ENCODE data around the gene CSKMT. TPM values are rescaled to one million over a fixed set of nuclear protein-coding genes. Genes with fewer than 3 reads are reported as not detected.

CSKMT gene
- total RNA-seq, 1 donor from 2014 or later = 15.7 TPM

DNA sequence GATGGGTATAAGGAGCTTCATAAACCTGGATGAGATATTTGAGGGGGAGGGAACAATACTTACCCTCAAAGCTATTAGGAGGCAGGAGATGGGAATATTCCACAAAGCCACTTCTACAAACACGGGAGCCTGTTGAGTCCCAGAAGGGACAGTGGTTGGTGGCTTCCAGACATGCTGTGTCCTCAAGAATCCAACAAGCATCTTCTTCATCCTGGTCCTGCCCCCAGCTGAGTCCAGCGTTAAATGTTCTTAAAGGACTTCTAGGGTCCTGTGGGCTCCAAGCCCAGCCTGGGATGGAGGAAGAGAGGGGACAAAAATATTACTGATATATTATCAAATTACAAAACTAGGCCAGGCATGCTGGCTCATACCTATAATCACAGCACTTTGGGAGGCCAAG lies 2.3 kb downstream of the CSKMT start:
- no peak overlapping the region for H3K27ac Mint-ChIP-seq (ENCODE audit: unreplicated experiment)
- peak overlapping the region; percentile 96 for H3K4me3 Mint-ChIP-seq (ENCODE audit: unreplicated experiment)
- H3K9me3 Mint-ChIP-seq (ENCODE audit: unreplicated experiment) = peaks cover 13% of the 10 kb centered on the region
- H3K27me3 Mint-ChIP-seq (ENCODE audit: unreplicated experiment) = peaks cover 9% of the 10 kb centered on the region
- no peaks in the 10 kb centered on the region for H3K36me3 Mint-ChIP-seq (ENCODE audit: unreplicated experiment)
- no peak for DNase-seq
- peaks cover 13% of the 10 kb centered on the region for H3K4me1 Mint-ChIP-seq (ENCODE audit: low read depth, unreplicated experiment)
- TF ChIP-seq, protein P1, sequence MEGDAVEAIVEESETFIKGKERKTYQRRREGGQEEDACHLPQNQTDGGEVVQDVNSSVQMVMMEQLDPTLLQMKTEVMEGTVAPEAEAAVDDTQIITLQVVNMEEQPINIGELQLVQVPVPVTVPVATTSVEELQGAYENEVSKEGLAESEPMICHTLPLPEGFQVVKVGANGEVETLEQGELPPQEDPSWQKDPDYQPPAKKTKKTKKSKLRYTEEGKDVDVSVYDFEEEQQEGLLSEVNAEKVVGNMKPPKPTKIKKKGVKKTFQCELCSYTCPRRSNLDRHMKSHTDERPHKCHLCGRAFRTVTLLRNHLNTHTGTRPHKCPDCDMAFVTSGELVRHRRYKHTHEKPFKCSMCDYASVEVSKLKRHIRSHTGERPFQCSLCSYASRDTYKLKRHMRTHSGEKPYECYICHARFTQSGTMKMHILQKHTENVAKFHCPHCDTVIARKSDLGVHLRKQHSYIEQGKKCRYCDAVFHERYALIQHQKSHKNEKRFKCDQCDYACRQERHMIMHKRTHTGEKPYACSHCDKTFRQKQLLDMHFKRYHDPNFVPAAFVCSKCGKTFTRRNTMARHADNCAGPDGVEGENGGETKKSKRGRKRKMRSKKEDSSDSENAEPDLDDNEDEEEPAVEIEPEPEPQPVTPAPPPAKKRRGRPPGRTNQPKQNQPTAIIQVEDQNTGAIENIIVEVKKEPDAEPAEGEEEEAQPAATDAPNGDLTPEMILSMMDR (IDR thresholded peaks at IDR 0.05; ENCODE audit: partially characterized antibody, unreplicated experiment) = no peak

DNA sequence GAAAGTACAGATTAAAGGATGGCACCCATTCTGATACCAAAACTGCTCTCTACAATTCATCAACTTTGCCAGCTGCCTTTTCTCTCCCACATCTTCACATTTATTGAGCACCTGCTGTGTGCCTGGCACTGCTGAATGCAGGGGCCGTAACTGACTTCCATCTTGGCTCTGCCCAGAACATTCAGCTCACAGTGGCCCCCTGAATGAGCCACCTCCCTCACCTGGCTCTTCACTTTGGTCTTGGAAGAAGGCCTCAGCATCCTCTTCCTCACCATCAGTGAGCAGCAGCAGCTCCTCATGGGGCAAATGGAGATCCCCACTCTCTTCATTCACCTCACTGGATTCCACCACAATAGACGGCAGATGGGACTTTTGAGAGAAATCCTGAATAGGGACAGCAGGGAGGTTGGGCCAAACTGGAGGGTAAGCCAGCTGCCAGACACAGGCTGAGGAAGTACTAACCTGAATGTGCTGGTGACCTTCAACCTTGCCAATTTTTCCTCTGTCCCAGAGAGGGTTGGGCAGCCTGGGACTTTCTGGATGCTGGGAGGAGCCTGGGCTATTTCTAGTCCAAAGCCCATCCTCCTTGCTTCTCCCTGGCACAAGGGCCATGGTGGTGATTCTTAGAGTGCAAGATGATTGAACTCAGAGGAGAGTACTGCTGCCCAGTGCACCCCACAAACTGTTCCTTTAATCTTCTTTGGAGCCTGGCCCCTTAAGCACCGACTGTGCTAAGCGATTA lies 4.5 kb downstream of the CSKMT start:
- TF ChIP-seq, protein P1 (IDR thresholded peaks at IDR 0.05; ENCODE audit: partially characterized antibody, unreplicated experiment) = no peak
- Mint-ChIP-seq H3K9me3 (ENCODE audit: unreplicated experiment) (peaks cover 10% of the 10 kb centered on the region), H3K36me3 (ENCODE audit: unreplicated experiment) (no peaks in the 10 kb centered on the region), H3K27ac (ENCODE audit: unreplicated experiment) (peak overlapping the region; percentile 81), H3K27me3 (ENCODE audit: unreplicated experiment) (peaks cover 9% of the 10 kb centered on the region), H3K4me3 (ENCODE audit: unreplicated experiment) (peak overlapping the region; percentile 43), H3K4me1 (ENCODE audit: low read depth, unreplicated experiment) (peaks cover 13% of the 10 kb centered on the region)
- no peak for DNase-seq

DNA sequence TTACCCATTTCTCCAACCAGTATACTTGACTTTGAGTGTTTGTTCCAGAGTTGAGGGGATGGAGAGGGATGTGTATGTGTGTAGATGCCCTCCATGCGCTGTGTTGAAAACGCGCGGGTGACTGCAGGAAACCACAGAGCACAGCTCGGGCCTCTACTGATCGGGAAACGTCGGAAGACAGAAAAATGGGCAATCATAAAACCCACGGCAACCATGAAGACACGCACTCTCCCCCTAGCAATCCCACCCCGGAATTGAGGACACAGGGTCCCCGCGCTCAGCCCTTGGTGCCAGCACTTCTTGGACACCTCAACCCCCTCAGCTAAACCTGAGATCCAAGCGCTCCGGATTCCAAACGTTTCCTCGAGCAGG lies 6.1 kb downstream of the CSKMT start:
- Mint-ChIP-seq H3K27me3 (ENCODE audit: unreplicated experiment) (peaks cover 6% of the 10 kb centered on the region), H3K36me3 (ENCODE audit: unreplicated experiment) (no peaks in the 10 kb centered on the region), H3K27ac (ENCODE audit: unreplicated experiment) (peak overlapping the region; percentile 99), H3K4me3 (ENCODE audit: unreplicated experiment) (peak overlapping the region; percentile 97), H3K9me3 (ENCODE audit: unreplicated experiment) (peaks cover 4% of the 10 kb centered on the region), H3K4me1 (ENCODE audit: low read depth, unreplicated experiment) (peaks cover 13% of the 10 kb centered on the region)
- TF ChIP-seq, protein P1 (IDR thresholded peaks at IDR 0.05; ENCODE audit: partially characterized antibody, unreplicated experiment) = no peak
- DNase-seq = no peak

DNA sequence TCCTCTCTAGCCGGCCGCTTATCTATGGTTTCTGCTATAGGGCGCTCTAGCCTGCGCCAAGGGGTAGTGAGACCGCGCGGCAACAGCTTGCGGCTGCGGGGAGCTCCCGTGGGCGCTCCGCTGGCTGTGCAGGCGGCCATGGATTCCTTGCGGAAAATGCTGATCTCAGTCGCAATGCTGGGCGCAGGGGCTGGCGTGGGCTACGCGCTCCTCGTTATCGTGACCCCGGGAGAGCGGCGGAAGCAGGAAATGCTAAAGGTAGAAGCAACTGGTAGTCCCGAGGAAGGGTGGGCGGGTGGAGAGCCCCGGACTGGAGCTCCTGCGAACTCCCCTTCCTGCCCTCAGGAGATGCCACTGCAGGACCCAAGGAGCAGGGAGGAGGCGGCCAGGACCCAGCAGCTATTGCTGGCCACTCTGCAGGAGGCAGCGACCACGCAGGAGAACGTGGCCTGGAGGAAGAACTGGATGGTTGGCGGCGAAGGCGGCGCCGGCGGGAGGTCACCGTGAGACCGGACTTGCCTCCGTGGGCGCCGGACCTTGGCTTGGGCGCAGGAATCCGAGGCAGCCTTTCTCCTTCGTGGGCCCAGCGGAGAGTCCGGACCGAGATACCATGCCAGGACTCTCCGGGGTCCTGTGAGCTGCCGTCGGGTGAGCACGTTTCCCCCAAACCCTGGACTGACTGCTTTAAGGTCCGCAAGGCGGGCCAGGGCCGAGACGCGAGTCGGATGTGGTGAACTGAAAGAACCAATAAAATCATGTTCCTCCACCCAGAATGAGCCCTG lies 6.7 kb downstream of the CSKMT start, which contains the start of the genes LBHD1 and UQCC3:
Gene LBHD1 (minus strand): TSS at position 660 of the 782 bp plus-strand sequence. CDS start 2,236 bp downstream, outside the sequence.
Gene UQCC3 (plus strand): TSS at position 66 of the 782 bp plus-strand sequence. CDS start 73 bp downstream, at position 139.
- Mint-ChIP-seq H3K4me1 (ENCODE audit: low read depth, unreplicated experiment) (peaks cover 11% of the 10 kb centered on the region), H3K36me3 (ENCODE audit: unreplicated experiment) (no peaks in the 10 kb centered on the region), H3K9me3 (ENCODE audit: unreplicated experiment) (peaks cover 1% of the 10 kb centered on the region), H3K27ac (ENCODE audit: unreplicated experiment) (peak within 1 kb of the TSS; percentile 99), H3K4me3 (ENCODE audit: unreplicated experiment) (peak within 1 kb of the TSS; percentile 97), H3K27me3 (ENCODE audit: unreplicated experiment) (peaks cover 6% of the 10 kb centered on the region)
- peak; percentile 78 for DNase-seq
- TF ChIP-seq, protein P1 (IDR thresholded peaks at IDR 0.05; ENCODE audit: partially characterized antibody, unreplicated experiment) = no peak
